SU-DHL-6 (cell line): Measurements from ENCODE around the gene SMAD1.

ENCODE experiments used
- EZH2phosphoT487 ChIP-seq: fragments of 200-600 bp; sonication (generic), shearing (Covaris generic); conservative IDR thresholded peaks from 2 replicates; pipeline ENCODE4 v1.6.1; 2018; ENCODE audit warnings: mild to moderate bottlenecking, antibody characterized with exemption, low read length, moderate library complexity, mixed read lengths
- TF ChIP-seq, protein P1 (sequence below): fragments of 200-600 bp; sonication (generic); IDR thresholded peaks from one replicate; pipeline ENCODE4 v1.5.1; 2017; ENCODE audit warnings: antibody characterized with exemption, mild to moderate bottlenecking, low read length, moderate library complexity; ENCODE audit not compliant: insufficient read depth, poor library complexity, severe bottlenecking

- TF ChIP-seq, protein P1, sequence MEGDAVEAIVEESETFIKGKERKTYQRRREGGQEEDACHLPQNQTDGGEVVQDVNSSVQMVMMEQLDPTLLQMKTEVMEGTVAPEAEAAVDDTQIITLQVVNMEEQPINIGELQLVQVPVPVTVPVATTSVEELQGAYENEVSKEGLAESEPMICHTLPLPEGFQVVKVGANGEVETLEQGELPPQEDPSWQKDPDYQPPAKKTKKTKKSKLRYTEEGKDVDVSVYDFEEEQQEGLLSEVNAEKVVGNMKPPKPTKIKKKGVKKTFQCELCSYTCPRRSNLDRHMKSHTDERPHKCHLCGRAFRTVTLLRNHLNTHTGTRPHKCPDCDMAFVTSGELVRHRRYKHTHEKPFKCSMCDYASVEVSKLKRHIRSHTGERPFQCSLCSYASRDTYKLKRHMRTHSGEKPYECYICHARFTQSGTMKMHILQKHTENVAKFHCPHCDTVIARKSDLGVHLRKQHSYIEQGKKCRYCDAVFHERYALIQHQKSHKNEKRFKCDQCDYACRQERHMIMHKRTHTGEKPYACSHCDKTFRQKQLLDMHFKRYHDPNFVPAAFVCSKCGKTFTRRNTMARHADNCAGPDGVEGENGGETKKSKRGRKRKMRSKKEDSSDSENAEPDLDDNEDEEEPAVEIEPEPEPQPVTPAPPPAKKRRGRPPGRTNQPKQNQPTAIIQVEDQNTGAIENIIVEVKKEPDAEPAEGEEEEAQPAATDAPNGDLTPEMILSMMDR: no peak
- TF ChIP-seq EZH2phosphoT487: no peak
Measured at GRCh38 chr4:145536044-145536443, 54.4 kb downstream of the SMAD1 start.
